Activated CD8-positive, alpha-beta T cell treated with anti-CD3 and anti-CD28 coated beads for 36 hours (primary cell): Measurements from ENCODE around the gene ATE1. TPM values are rescaled to one million over a fixed set of nuclear protein-coding genes. Genes with fewer than 3 reads are reported as not detected.

ENCODE experiments used
- ATAC-seq: fragments of 200-7000 bp; cut with Tn5 transposase; one replicate; pipeline ENCODE4 v1.10.0; 2021; ENCODE audit warnings: mild to moderate bottlenecking, moderate library complexity
- CTCF ChIA-PET: fragments of 350-600 bp; sonication (Branson Sonifier 250); formaldehyde crosslinking; loops from one replicate; lab custom pipeline; 2021; ENCODE audit warnings: antibody characterized with exemption; lab: Charles Lee
- POLR2A ChIA-PET: fragments of 350-600 bp; sonication (Branson Sonifier 250); formaldehyde crosslinking; loops from one replicate; lab custom pipeline; 2021; ENCODE audit warnings: antibody characterized with exemption; lab: Charles Lee
- DNase-seq: peaks from one replicate; pipeline ENCODE4 v3.0.0-alpha.2; 2020
- H3K27ac Mint-ChIP-seq: one replicate; pipeline ENCODE4 v1.8.0; 2021; ENCODE audit warnings: mild to moderate bottlenecking, mixed read lengths
- H3K27me3 Mint-ChIP-seq: one replicate; pipeline ENCODE4 v1.8.0; 2021; ENCODE audit warnings: mixed read lengths
- H3K36me3 Mint-ChIP-seq: one replicate; pipeline ENCODE4 v1.8.0; 2021; ENCODE audit warnings: low read depth, mixed read lengths
- H3K4me1 Mint-ChIP-seq: one replicate; pipeline ENCODE4 v1.8.0; 2021; ENCODE audit warnings: low read depth, mixed read lengths
- H3K4me3 Mint-ChIP-seq: one replicate; pipeline ENCODE4 v1.8.0; 2021; ENCODE audit warnings: mild to moderate bottlenecking, moderate library complexity, mixed read lengths
- H3K9me3 Mint-ChIP-seq: one replicate; pipeline ENCODE4 v1.8.0; 2021; ENCODE audit warnings: mixed read lengths
- CTCF ChIP-seq: fragments of 200-600 bp; IDR thresholded peaks from one replicate; pipeline ENCODE4 v1.8.0; 2022; ENCODE audit warnings: antibody characterized with exemption, mild to moderate bottlenecking
- intact Hi-C: fragments of 100-400 bp; cut with micrococcal nuclease; formaldehyde crosslinking; loops from one replicate; pipeline ENCODE4 v1.10.0; 2022
- total RNA-seq, 2 experiments: library from RNA; stranded (reverse); gene quantifications; one replicate each; pipeline ENCODE4 v1.2.3, GENCODE V29; 2021

ATE1 gene
- total RNA-seq, 2 experiments from 2014 or later = 18.0 to 19.2 TPM

GRCh38 chr10:121816197-121816596, 111.6 kb downstream of the ATE1 start:
- no peak for TF ChIP-seq CTCF
- H3K27ac Mint-ChIP-seq = no peak overlapping the region
- H3K36me3 Mint-ChIP-seq = peaks cover 2% of the 10 kb centered on the region
- intact Hi-C loops = no loop called here
- no peaks in the 10 kb centered on the region for H3K9me3 Mint-ChIP-seq
- no peaks in the 10 kb centered on the region for H3K27me3 Mint-ChIP-seq
- no peaks in the 10 kb centered on the region for H3K4me1 Mint-ChIP-seq
- POLR2A ChIA-PET = no interaction called here
- no peak for ATAC-seq
- DNase-seq = no peak
- CTCF ChIA-PET = no interaction called here
- H3K4me3 Mint-ChIP-seq = no peak overlapping the region

- no peak for TF ChIP-seq CTCF
- H3K27ac Mint-ChIP-seq = no peak overlapping the region
- ChIA-PET POLR2A (no interaction called here), CTCF (interaction anchor here (1.1 kb wide), 1 partner anchor 74 kb away, joined by 4 read pairs; no protein-coding TSS in a partner anchor)
- no peaks in the 10 kb centered on the region for H3K27me3 Mint-ChIP-seq
- no peaks in the 10 kb centered on the region for H3K4me1 Mint-ChIP-seq
- H3K4me3 Mint-ChIP-seq = no peak overlapping the region
- H3K36me3 Mint-ChIP-seq = peaks cover 2% of the 10 kb centered on the region
- H3K9me3 Mint-ChIP-seq = no peaks in the 10 kb centered on the region
- ATAC-seq (no peak), DNase-seq (no peak)
- intact Hi-C loops = no loop called here
Observed at GRCh38 chr10:121813857-121814256, 114.0 kb downstream of the ATE1 start.

- TF ChIP-seq CTCF = no peak
- Mint-ChIP-seq H3K36me3 (peaks cover 2% of the 10 kb centered on the region), H3K9me3 (no peaks in the 10 kb centered on the region), H3K27ac (no peak overlapping the region), H3K4me1 (no peaks in the 10 kb centered on the region), H3K4me3 (no peak overlapping the region), H3K27me3 (no peaks in the 10 kb centered on the region)
- ChIA-PET POLR2A (no interaction called here), CTCF (interaction anchor here (1.0 to 1.1 kb wide), 2 partner anchors 10 to 74 kb away, joined by 3 to 4 read pairs; no protein-coding TSS in a partner anchor)
- no peak for DNase-seq
- ATAC-seq = no peak
- intact Hi-C loops = no loop called here
Observed at GRCh38 chr10:121813211-121813815, 114.5 kb downstream of the ATE1 start.

GRCh38 chr10:121812031-121812430, 115.8 kb downstream of the ATE1 start:
- ChIA-PET CTCF (interaction anchor here (1.0 to 1.5 kb wide), 2 partner anchors 12 to 13 kb away, joined by 3 to 4 read pairs; no protein-coding TSS in a partner anchor), POLR2A (interaction anchor here (0.6 kb wide), 1 partner anchor 792 kb away, joined by 3 read pairs; no protein-coding TSS in a partner anchor)
- intact Hi-C loops = no loop called here
- no peaks in the 10 kb centered on the region for H3K9me3 Mint-ChIP-seq
- ATAC-seq (no peak), DNase-seq (no peak)
- H3K36me3 Mint-ChIP-seq = peaks cover 1% of the 10 kb centered on the region
- no peaks in the 10 kb centered on the region for H3K27me3 Mint-ChIP-seq
- no peak overlapping the region for H3K27ac Mint-ChIP-seq
- H3K4me3 Mint-ChIP-seq = no peak overlapping the region
- no peaks in the 10 kb centered on the region for H3K4me1 Mint-ChIP-seq
- TF ChIP-seq CTCF = no peak

GRCh38 chr10:121811386-121811785, 116.4 kb downstream of the ATE1 start:
- Mint-ChIP-seq H3K4me1 (no peaks in the 10 kb centered on the region), H3K9me3 (no peaks in the 10 kb centered on the region), H3K36me3 (no peaks in the 10 kb centered on the region), H3K27me3 (no peaks in the 10 kb centered on the region), H3K27ac (no peak overlapping the region), H3K4me3 (no peak overlapping the region)
- TF ChIP-seq CTCF = no peak
- DNase-seq = no peak
- ChIA-PET POLR2A (interaction anchor here (0.6 kb wide), 1 partner anchor 792 kb away, joined by 3 read pairs; no protein-coding TSS in a partner anchor), CTCF (interaction anchor here (1.5 to 3.2 kb wide), 2 partner anchors 12 to 13 kb away, joined by 4 to 9 read pairs; no protein-coding TSS in a partner anchor)
- intact Hi-C loops = no loop called here
- no peak for ATAC-seq
